Medulla oblongata (tissue), 1 donor: ENCODE data around the gene IKZF3.
"Not testable (repeated sequence)": the region's sequence is repeated elsewhere in the genome, so short reads cannot be mapped to it uniquely, and the experiment has no call there.

Experiments used
- DNase-seq: peaks from one replicate; pipeline ENCODE4 v3.0.0-alpha.2; 2015; ENCODE audit errors: extremely low spot score

The IKZF3 gene

GRCh38 chr17:39755554-39756379 is 108.3 kb downstream of the IKZF3 start:
- DNase-seq, result no peak

- DNase-seq, result peak; percentile 24
Measured at GRCh38 chr17:39754958-39755553, 109.1 kb downstream of the IKZF3 start.

GRCh38 chr17:39754161-39754957 is 109.8 kb downstream of the IKZF3 start:
- peak; percentile 90 for DNase-seq

GRCh38 chr17:39753514-39754160 is 110.5 kb downstream of the IKZF3 start:
- DNase-seq, result peak; percentile 34

- no peak for DNase-seq
Measured at GRCh38 chr17:39752241-39752881, 111.8 kb downstream of the IKZF3 start.

- DNase-seq, result no peak
Measured at GRCh38 chr17:39751637-39752036, 112.5 kb downstream of the IKZF3 start.

- DNase-seq, result no peak
Measured at GRCh38 chr17:39751016-39751543, 113.0 kb downstream of the IKZF3 start.

- no peak for DNase-seq
Measured at GRCh38 chr17:39750131-39751015, 113.7 kb downstream of the IKZF3 start.

GRCh38 chr17:39748444-39749034 is 115.6 kb downstream of the IKZF3 start:
- DNase-seq, result not testable (repeated sequence)

GRCh38 chr17:39747745-39748144 is 116.4 kb downstream of the IKZF3 start:
- DNase-seq, result no peak

GRCh38 chr17:39746145-39746461 is 118.0 kb downstream of the IKZF3 start:
- DNase-seq, result no peak

- DNase-seq, result no peak
Measured at GRCh38 chr17:39745335-39746144, 118.6 kb downstream of the IKZF3 start.

- no peak for DNase-seq
Measured at GRCh38 chr17:39744836-39745215, 119.3 kb downstream of the IKZF3 start.

- DNase-seq, result no peak
Measured at GRCh38 chr17:39744075-39744835, 119.9 kb downstream of the IKZF3 start.

GRCh38 chr17:39742856-39743436 is 121.2 kb downstream of the IKZF3 start:
- DNase-seq, result no peak

GRCh38 chr17:39742126-39742855 is 121.8 kb downstream of the IKZF3 start:
- DNase-seq, result no peak

GRCh38 chr17:39740357-39741111 is 123.6 kb downstream of the IKZF3 start:
- no peak for DNase-seq
